Mesendoderm (in vitro differentiated cells): ENCODE results near the gene IFI44L.

ENCODE experiments used
- DNase-seq: peaks from one replicate; pipeline ENCODE4 v3.0.0; 2013
- H2AK5ac ChIP-seq: 2 replicates; pipeline ENCODE4 v1.6.1; 2013; ENCODE audit warnings: low read length, inconsistent platforms
- H2BK120ac ChIP-seq: 2 replicates; pipeline ENCODE4 v1.6.1; 2013; ENCODE audit warnings: low read depth, mild to moderate bottlenecking, low read length, moderate library complexity, mixed read lengths
- H2BK15ac ChIP-seq: replicated peaks from 2 replicates; pipeline ENCODE4 v1.6.1; 2013; ENCODE audit warnings: low read depth, mild to moderate bottlenecking, moderate library complexity
- H2BK5ac ChIP-seq: 2 replicates; pipeline ENCODE4 v1.6.1; 2013; ENCODE audit warnings: low read length, inconsistent platforms
- H3K18ac ChIP-seq: 2 replicates; pipeline ENCODE4 v1.6.1; 2013; ENCODE audit warnings: mild to moderate bottlenecking, low read length, mixed read lengths
- H3K23ac ChIP-seq: one replicate; pipeline ENCODE4 v1.6.1; 2013; ENCODE audit warnings: low read length
- H3K27ac ChIP-seq: 2 replicates; pipeline ENCODE4 v1.5.1; 2013; ENCODE audit warnings: low read depth, mild to moderate bottlenecking, inconsistent platforms, low read length, moderate library complexity
- H3K27me3 ChIP-seq: 2 replicates; pipeline ENCODE4 v1.6.1; 2013; ENCODE audit warnings: low read length, control low read depth, mild to moderate bottlenecking, inconsistent platforms; ENCODE audit not compliant: insufficient read depth, poor library complexity
- H3K36me3 ChIP-seq: 2 replicates; pipeline ENCODE4 v1.6.1; 2013; ENCODE audit warnings: low read length, inconsistent platforms; ENCODE audit not compliant: control insufficient read depth, insufficient read depth
- H3K4ac ChIP-seq: one replicate; pipeline ENCODE4 v1.6.1; 2013; ENCODE audit warnings: low read depth, mild to moderate bottlenecking, low read length, moderate library complexity
- H3K4me1 ChIP-seq: 2 replicates; pipeline ENCODE4 v1.6.1; 2013; ENCODE audit warnings: low read depth, low read length, inconsistent platforms; ENCODE audit not compliant: control insufficient read depth
- H3K4me2 ChIP-seq: 2 replicates; pipeline ENCODE4 v1.6.1; 2013; ENCODE audit warnings: low read length
- H3K4me3 ChIP-seq: 2 replicates; pipeline ENCODE4 v1.5.1; 2013; ENCODE audit warnings: mild to moderate bottlenecking, low read length
- H3K56ac ChIP-seq: one replicate; pipeline ENCODE4 v1.6.1; 2013; ENCODE audit warnings: low read length
- H3K79me1 ChIP-seq: 2 replicates; pipeline ENCODE4 v1.6.1; 2013; ENCODE audit warnings: low read length, inconsistent platforms
- H3K79me2 ChIP-seq: 2 replicates; pipeline ENCODE4 v1.6.1; 2013; ENCODE audit warnings: mild to moderate bottlenecking, low read length; ENCODE audit not compliant: control insufficient read depth, insufficient read depth
- H3K9ac ChIP-seq: 2 replicates; pipeline ENCODE4 v1.6.1; 2013; ENCODE audit warnings: low read length, inconsistent platforms
- H4K5ac ChIP-seq: one replicate; pipeline ENCODE4 v1.6.1; 2013; ENCODE audit warnings: low read length
- H4K8ac ChIP-seq: one replicate; pipeline ENCODE4 v1.6.1; 2013; ENCODE audit warnings: low read depth, mild to moderate bottlenecking, control low read depth, low read length, moderate library complexity
- WGBS: extraction: QIAGEN DNeasy Blood & Tissue Kit; methylation state at CpG from one replicate; pipeline ENCODE4 v1.1.7; 2013; ENCODE audit warnings: low lambda C conversion rate, missing lambda C conversion rate; ENCODE audit not compliant: insufficient coverage; ENCODE audit errors: extremely low coverage; 5-methylcytosine and 5-hydroxymethylcytosine counted together

IFI44L gene

GRCh38 chr1:78678324-78678723 lies 58.1 kb downstream of the IFI44L start:
- Histone ChIP-seq H3K36me3 (no peaks in the 10 kb centered on the region), H3K23ac (no peak overlapping the region), H3K27ac (no peak overlapping the region), H2BK120ac (no peak overlapping the region), H3K79me2 (no peaks in the 10 kb centered on the region), H2BK5ac (no peak overlapping the region), H3K18ac (no peak overlapping the region), H3K4ac (no peak overlapping the region), H3K56ac (no peak overlapping the region), H3K79me1 (no peaks in the 10 kb centered on the region), H2AK5ac (no peak overlapping the region), H4K8ac (no peak overlapping the region), H2BK15ac (no peak overlapping the region), H3K9ac (no peak overlapping the region), H3K27me3 (no peaks in the 10 kb centered on the region), H3K4me3 (no peak overlapping the region), H3K4me2 (no peak overlapping the region), H4K5ac (no peak overlapping the region), H3K4me1 (no peaks in the 10 kb centered on the region)
- DNase-seq: no peak

- no peaks in the 10 kb centered on the region for H3K79me1 ChIP-seq
- H2AK5ac ChIP-seq: no peak overlapping the region
- H3K4me2 ChIP-seq: no peak overlapping the region
- no peaks in the 10 kb centered on the region for H3K36me3 ChIP-seq
- no peak overlapping the region for H2BK15ac ChIP-seq
- no peak overlapping the region for H3K23ac ChIP-seq
- no peaks in the 10 kb centered on the region for H3K79me2 ChIP-seq
- H3K18ac ChIP-seq: no peak overlapping the region
- no peak for DNase-seq
- no peak overlapping the region for H3K4me3 ChIP-seq
- H4K8ac ChIP-seq: no peak overlapping the region
- no peak overlapping the region for H3K56ac ChIP-seq
- H2BK5ac ChIP-seq: no peak overlapping the region
- no peaks in the 10 kb centered on the region for H3K4me1 ChIP-seq
- no peak overlapping the region for H3K9ac ChIP-seq
- H4K5ac ChIP-seq: no peak overlapping the region
- H3K27me3 ChIP-seq: no peaks in the 10 kb centered on the region
- H3K27ac ChIP-seq: no peak overlapping the region
- H2BK120ac ChIP-seq: no peak overlapping the region
- H3K4ac ChIP-seq: no peak overlapping the region
- WGBS: no CpG with 5 or more reads among the region's 2 CpGs
These were observed 61.0 kb downstream of the IFI44L start for GRCh38 chr1:78681265-78681664.

- H3K4ac ChIP-seq: no peak overlapping the region
- H3K23ac ChIP-seq: no peak overlapping the region
- H2AK5ac ChIP-seq: no peak overlapping the region
- no peaks in the 10 kb centered on the region for H3K27me3 ChIP-seq
- no peak overlapping the region for H3K27ac ChIP-seq
- no peak overlapping the region for H4K5ac ChIP-seq
- DNase-seq: no peak
- H3K79me1 ChIP-seq: no peaks in the 10 kb centered on the region
- H3K4me2 ChIP-seq: no peak overlapping the region
- no peak overlapping the region for H2BK120ac ChIP-seq
- H3K9ac ChIP-seq: no peak overlapping the region
- H3K4me1 ChIP-seq: no peaks in the 10 kb centered on the region
- H2BK15ac ChIP-seq: no peak overlapping the region
- H3K18ac ChIP-seq: no peak overlapping the region
- no CpG with 5 or more reads among the region's 3 CpGs for WGBS
- H3K36me3 ChIP-seq: no peaks in the 10 kb centered on the region
- no peak overlapping the region for H4K8ac ChIP-seq
- no peaks in the 10 kb centered on the region for H3K79me2 ChIP-seq
- no peak overlapping the region for H2BK5ac ChIP-seq
- H3K4me3 ChIP-seq: no peak overlapping the region
- no peak overlapping the region for H3K56ac ChIP-seq
These were observed 62.2 kb downstream of the IFI44L start for GRCh38 chr1:78682496-78682895.

- H2BK15ac ChIP-seq: no peak overlapping the region
- H3K23ac ChIP-seq: no peak overlapping the region
- no peaks in the 10 kb centered on the region for H3K79me1 ChIP-seq
- no peak overlapping the region for H3K18ac ChIP-seq
- no peaks in the 10 kb centered on the region for H3K36me3 ChIP-seq
- no peak overlapping the region for H3K4me2 ChIP-seq
- H3K4me3 ChIP-seq: no peak overlapping the region
- H3K79me2 ChIP-seq: no peaks in the 10 kb centered on the region
- H4K8ac ChIP-seq: no peak overlapping the region
- H3K27me3 ChIP-seq: no peaks in the 10 kb centered on the region
- H4K5ac ChIP-seq: no peak overlapping the region
- no peak overlapping the region for H2BK5ac ChIP-seq
- no peak overlapping the region for H3K27ac ChIP-seq
- no CpG with 5 or more reads among the region's 2 CpGs for WGBS
- no peak for DNase-seq
- H3K4me1 ChIP-seq: no peaks in the 10 kb centered on the region
- no peak overlapping the region for H3K4ac ChIP-seq
- no peak overlapping the region for H2AK5ac ChIP-seq
- no peak overlapping the region for H2BK120ac ChIP-seq
- H3K9ac ChIP-seq: no peak overlapping the region
- H3K56ac ChIP-seq: no peak overlapping the region
These were observed 62.8 kb downstream of the IFI44L start for GRCh38 chr1:78683079-78683478.

GRCh38 chr1:78687315-78687714 lies 67.1 kb downstream of the IFI44L start:
- Histone ChIP-seq H3K4me2 (no peak overlapping the region), H3K27ac (no peak overlapping the region), H2AK5ac (no peak overlapping the region), H3K56ac (no peak overlapping the region), H3K23ac (no peak overlapping the region), H3K27me3 (no peaks in the 10 kb centered on the region), H3K36me3 (no peaks in the 10 kb centered on the region), H3K79me1 (no peaks in the 10 kb centered on the region), H3K79me2 (no peaks in the 10 kb centered on the region), H4K5ac (no peak overlapping the region), H3K18ac (no peak overlapping the region), H2BK120ac (no peak overlapping the region), H2BK5ac (no peak overlapping the region), H3K4me1 (no peaks in the 10 kb centered on the region), H3K4me3 (no peak overlapping the region), H4K8ac (no peak overlapping the region), H3K9ac (no peak overlapping the region), H2BK15ac (no peak overlapping the region), H3K4ac (no peak overlapping the region)
- no CpG with 5 or more reads among the region's 1 CpG for WGBS
- no peak for DNase-seq

GRCh38 chr1:78687914-78688313 lies 67.7 kb downstream of the IFI44L start:
- H3K23ac ChIP-seq: no peak overlapping the region
- H2BK5ac ChIP-seq: no peak overlapping the region
- no peak overlapping the region for H4K5ac ChIP-seq
- H3K27me3 ChIP-seq: no peaks in the 10 kb centered on the region
- no peak overlapping the region for H3K18ac ChIP-seq
- no peak overlapping the region for H3K27ac ChIP-seq
- no peak overlapping the region for H3K56ac ChIP-seq
- H2BK15ac ChIP-seq: no peak overlapping the region
- no peaks in the 10 kb centered on the region for H3K79me1 ChIP-seq
- H3K36me3 ChIP-seq: no peaks in the 10 kb centered on the region
- no peaks in the 10 kb centered on the region for H3K4me1 ChIP-seq
- H3K4me2 ChIP-seq: no peak overlapping the region
- WGBS: no CpG with 5 or more reads among the region's 2 CpGs
- no peak overlapping the region for H2BK120ac ChIP-seq
- no peak overlapping the region for H3K4ac ChIP-seq
- H2AK5ac ChIP-seq: no peak overlapping the region
- no peaks in the 10 kb centered on the region for H3K79me2 ChIP-seq
- no peak overlapping the region for H3K4me3 ChIP-seq
- no peak overlapping the region for H3K9ac ChIP-seq
- H4K8ac ChIP-seq: no peak overlapping the region
- no peak for DNase-seq
